Gastrocnemius medialis (tissue), 4 donors: ENCODE data around the gene MBNL2.

Experiments used
- CTCF ChIP-seq, 5 experiments: fragments of 450-650 bp in 3 of 5; fragments of 200-600 bp in 2 of 5; sonication (generic) in 2 of 5; IDR thresholded peaks in 4 of 5; conservative IDR thresholded peaks in 1 of 5; 1 replicate in 4 of 5; 2 replicates in 1 of 5; pipeline ENCODE4 v1.5.1; 2016 to 2019; ENCODE audit warnings: antibody characterized with exemption in 5 of 5, mild to moderate bottlenecking in 3 of 5, moderate library complexity in 3 of 5
- POLR2A ChIP-seq, 2 donors: fragments of 450-650 bp; IDR thresholded peaks; one replicate each; pipeline ENCODE4 v1.6.1; 2017; ENCODE audit warnings: antibody characterized with exemption in 2 of 2, mild to moderate bottlenecking in 2 of 2, moderate library complexity in 2 of 2

GRCh38 chr13:97431171-97431764, 209.1 kb downstream of the MBNL2 start:
- TF ChIP-seq CTCF (IDR thresholded peaks at IDR 0.05 in 4 of 5, conservative IDR thresholded peaks at IDR 0.05 in 1 of 5): no peak
- no peak for TF ChIP-seq POLR2A (IDR thresholded peaks at IDR 0.05)
